Ectodermal cell (in vitro differentiated cells): ENCODE results near the gene SPOCK3.

Experiments
- H3K27ac ChIP-seq: 2 replicates; pipeline ENCODE4 v1.7.0; 2013; ENCODE audit warnings: mild to moderate bottlenecking, low read depth, low read length; ENCODE audit not compliant: insufficient read depth, poor library complexity, severe bottlenecking
- H3K27me3 ChIP-seq: 2 replicates; pipeline ENCODE4 v1.7.0; 2013; ENCODE audit warnings: mild to moderate bottlenecking, low read length; ENCODE audit not compliant: insufficient read depth, control insufficient read depth, poor library complexity, severe bottlenecking
- H3K36me3 ChIP-seq: one replicate; pipeline ENCODE4 v1.7.0; 2013; ENCODE audit warnings: low read length; ENCODE audit not compliant: control insufficient read depth, insufficient read depth
- H3K4me1 ChIP-seq: one replicate; pipeline ENCODE4 v1.7.0; 2013; ENCODE audit warnings: low read length; ENCODE audit not compliant: control insufficient read depth, insufficient read depth
- H3K4me3 ChIP-seq: 2 replicates; pipeline ENCODE4 v1.7.0; 2013; ENCODE audit warnings: low read depth, low read length, control low read depth; ENCODE audit not compliant: insufficient read depth
- H3K9me3 ChIP-seq: 2 replicates; pipeline ENCODE4 v1.7.0; 2013; ENCODE audit warnings: mild to moderate bottlenecking, low read length, moderate library complexity; ENCODE audit not compliant: control insufficient read depth
- WGBS, 2 experiments: methylation state at CpG; one replicate each; pipeline ENCODE4 v1.1.7; 2013; ENCODE audit warnings: missing lambda C conversion rate in 2 of 2; 5-methylcytosine and 5-hydroxymethylcytosine counted together

The SPOCK3 gene

DNA sequence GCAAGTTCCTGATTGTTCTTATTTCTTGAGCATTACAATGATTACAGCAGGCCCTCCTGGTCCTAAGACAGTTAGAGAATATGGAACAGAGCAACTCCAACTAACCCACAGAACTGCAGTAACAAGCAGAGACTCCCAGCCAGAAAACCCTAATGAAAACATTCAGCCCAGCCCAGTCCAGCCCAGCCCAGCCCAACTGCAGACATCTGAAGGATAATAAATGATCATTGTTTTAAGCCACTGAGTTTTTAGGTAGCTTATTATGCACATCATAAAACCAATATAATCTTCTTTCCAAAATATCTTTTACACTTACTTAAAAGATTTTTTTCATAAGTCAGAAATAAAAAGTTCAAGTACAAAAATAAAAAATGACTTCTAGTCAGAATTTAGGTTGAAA is 51.3 kb downstream of the SPOCK3 start:
- H3K4me1 ChIP-seq = no peaks in the 10 kb centered on the region
- H3K27ac ChIP-seq = no peak overlapping the region
- H3K36me3 ChIP-seq = no peaks in the 10 kb centered on the region
- no peaks in the 10 kb centered on the region for H3K27me3 ChIP-seq
- no peaks in the 10 kb centered on the region for H3K9me3 ChIP-seq
- H3K4me3 ChIP-seq = no peak overlapping the region

- Histone ChIP-seq H3K4me3 (no peak overlapping the region), H3K9me3 (no peaks in the 10 kb centered on the region), H3K36me3 (no peaks in the 10 kb centered on the region), H3K27ac (no peak overlapping the region), H3K4me1 (no peaks in the 10 kb centered on the region), H3K27me3 (no peaks in the 10 kb centered on the region)
- 78 to 94% methylated on average over 1 of the region's 1 CpG for WGBS, 2 experiments
Observed at GRCh38 chr4:167177925-167178324, 56.4 kb downstream of the SPOCK3 start.

DNA sequence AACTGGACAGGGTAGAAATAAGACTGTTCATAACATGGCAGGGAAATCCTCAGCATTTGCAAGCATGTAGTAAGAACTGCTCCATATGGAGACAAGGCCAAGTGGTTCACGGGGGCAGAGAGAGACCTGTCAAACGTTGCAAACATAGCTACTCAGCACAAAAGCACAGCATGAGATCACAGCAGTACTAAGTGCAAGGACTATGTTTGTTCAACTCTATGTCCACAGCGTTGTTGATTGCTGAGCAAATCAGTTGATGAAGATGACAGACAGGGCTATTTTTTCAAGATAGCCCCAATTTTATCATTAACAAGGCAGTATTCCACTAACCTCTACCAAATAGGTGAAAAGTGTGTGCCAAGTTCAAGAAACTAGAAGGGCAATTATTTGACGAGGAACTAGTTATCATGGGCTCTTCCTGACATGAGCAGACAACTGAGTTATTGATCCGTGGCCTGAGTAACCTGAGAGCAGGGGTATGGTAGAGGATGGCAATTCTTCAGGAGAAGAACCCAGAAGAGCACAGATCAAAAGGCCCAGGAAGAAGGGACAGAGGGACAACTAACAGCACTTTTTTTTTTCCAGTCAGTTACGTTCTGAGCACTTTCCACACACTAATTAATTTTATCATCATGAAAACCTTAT is 57.4 kb downstream of the SPOCK3 start:
- H3K36me3 ChIP-seq = no peaks in the 10 kb centered on the region
- no peaks in the 10 kb centered on the region for H3K9me3 ChIP-seq
- WGBS, 2 experiments = 78 to 82% methylated on average over 6 of the region's 6 CpGs
- no peak overlapping the region for H3K4me3 ChIP-seq
- no peaks in the 10 kb centered on the region for H3K27me3 ChIP-seq
- H3K4me1 ChIP-seq = no peaks in the 10 kb centered on the region
- H3K27ac ChIP-seq = no peak overlapping the region

GRCh38 chr4:167171928-167172327 is 62.4 kb downstream of the SPOCK3 start:
- Histone ChIP-seq H3K36me3 (no peaks in the 10 kb centered on the region), H3K4me3 (no peak overlapping the region), H3K4me1 (no peaks in the 10 kb centered on the region), H3K27me3 (no peaks in the 10 kb centered on the region), H3K9me3 (no peaks in the 10 kb centered on the region), H3K27ac (no peak overlapping the region)
- WGBS, 2 experiments = 89 to 94% methylated on average over 1 of the region's 1 CpG

DNA sequence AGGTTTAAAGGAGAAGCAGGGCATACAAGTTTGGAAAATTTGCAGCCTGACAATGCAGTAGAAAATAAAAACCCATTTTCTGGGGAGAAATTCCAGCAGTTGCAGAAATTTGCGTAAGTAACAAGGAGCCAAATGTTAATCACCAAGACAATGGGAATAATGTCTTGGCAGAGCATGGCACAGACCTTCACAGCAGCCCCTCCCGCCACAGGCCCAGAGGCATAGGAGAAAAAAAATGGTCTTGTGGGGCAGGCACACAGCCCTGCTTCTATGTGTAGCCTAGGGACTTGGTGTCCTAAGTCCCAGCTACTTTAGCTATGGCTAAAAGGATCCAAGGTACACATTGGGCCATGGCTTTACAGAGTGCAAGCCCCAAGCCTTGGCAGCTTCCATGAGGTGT is 65.7 kb downstream of the SPOCK3 start:
- H3K4me1 ChIP-seq = no peaks in the 10 kb centered on the region

DNA sequence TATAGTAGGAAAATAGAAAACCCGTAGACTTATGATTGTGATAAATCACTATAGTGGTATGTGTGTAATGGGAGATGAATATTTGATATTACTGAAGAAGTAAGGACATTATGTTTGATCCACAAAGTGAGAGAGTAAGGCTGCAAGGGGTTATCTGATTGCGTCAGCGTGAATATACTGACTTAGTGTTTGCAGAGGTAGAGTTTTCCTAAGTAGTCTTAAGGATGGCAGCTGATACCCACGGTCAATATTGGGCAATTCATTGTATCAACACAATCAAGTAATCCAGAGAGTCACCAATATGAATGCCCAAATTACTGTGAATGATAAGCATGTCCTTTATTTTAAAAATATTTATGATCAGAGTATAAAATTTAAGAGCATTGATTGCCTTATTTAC is 83.7 kb downstream of the SPOCK3 start:
- WGBS, 2 experiments = 99% methylated on average over 4 of the region's 4 CpGs

More for the DNA sequence above, 65.7 kb downstream of the SPOCK3 start:
- no peak overlapping the region for H3K27ac ChIP-seq
- no peak overlapping the region for H3K4me3 ChIP-seq
- WGBS, 2 experiments = 94 to 98% methylated on average over 2 of the region's 2 CpGs
- no peaks in the 10 kb centered on the region for H3K36me3 ChIP-seq
- no peaks in the 10 kb centered on the region for H3K27me3 ChIP-seq
- no peaks in the 10 kb centered on the region for H3K9me3 ChIP-seq

GRCh38 chr4:167144605-167145004 is 89.7 kb downstream of the SPOCK3 start:
- no peaks in the 10 kb centered on the region for H3K27me3 ChIP-seq
- 60% methylated on average over 1 of the region's 1 CpG; no CpG with 5 or more reads in 1 of the 2 experiments for WGBS, 2 experiments
- H3K9me3 ChIP-seq = no peaks in the 10 kb centered on the region
- H3K36me3 ChIP-seq = no peaks in the 10 kb centered on the region
- no peak overlapping the region for H3K4me3 ChIP-seq
- H3K4me1 ChIP-seq = no peaks in the 10 kb centered on the region
- no peak overlapping the region for H3K27ac ChIP-seq

More for the DNA sequence above, 83.7 kb downstream of the SPOCK3 start:
- Histone ChIP-seq H3K9me3 (no peaks in the 10 kb centered on the region), H3K4me1 (no peaks in the 10 kb centered on the region), H3K4me3 (no peak overlapping the region), H3K27ac (no peak overlapping the region), H3K27me3 (no peaks in the 10 kb centered on the region), H3K36me3 (no peaks in the 10 kb centered on the region)

DNA sequence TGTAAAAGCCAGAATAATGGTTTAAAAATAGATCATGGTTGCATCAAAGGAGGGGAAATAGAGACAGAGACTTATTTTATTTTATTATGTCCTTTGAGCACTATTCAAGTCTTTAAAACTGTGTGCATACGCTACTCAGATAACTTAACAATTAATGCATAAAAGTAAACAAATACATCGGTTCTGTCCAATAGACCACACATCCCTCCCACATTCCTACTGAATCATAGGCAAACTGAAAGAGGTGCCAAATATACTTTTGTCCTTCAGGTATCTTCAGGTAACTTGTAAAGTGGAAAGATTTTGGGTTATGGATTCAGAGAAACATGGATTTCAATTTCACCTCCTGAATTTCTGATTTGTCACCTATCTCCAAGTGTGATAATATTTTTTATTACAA is 91.3 kb downstream of the SPOCK3 start:
- H3K9me3 ChIP-seq = no peaks in the 10 kb centered on the region
- no peaks in the 10 kb centered on the region for H3K4me1 ChIP-seq
- WGBS, 2 experiments = 100% methylated on average over 2 of the region's 2 CpGs
- no peak overlapping the region for H3K27ac ChIP-seq
- no peaks in the 10 kb centered on the region for H3K27me3 ChIP-seq
- no peaks in the 10 kb centered on the region for H3K36me3 ChIP-seq
- no peak overlapping the region for H3K4me3 ChIP-seq

DNA sequence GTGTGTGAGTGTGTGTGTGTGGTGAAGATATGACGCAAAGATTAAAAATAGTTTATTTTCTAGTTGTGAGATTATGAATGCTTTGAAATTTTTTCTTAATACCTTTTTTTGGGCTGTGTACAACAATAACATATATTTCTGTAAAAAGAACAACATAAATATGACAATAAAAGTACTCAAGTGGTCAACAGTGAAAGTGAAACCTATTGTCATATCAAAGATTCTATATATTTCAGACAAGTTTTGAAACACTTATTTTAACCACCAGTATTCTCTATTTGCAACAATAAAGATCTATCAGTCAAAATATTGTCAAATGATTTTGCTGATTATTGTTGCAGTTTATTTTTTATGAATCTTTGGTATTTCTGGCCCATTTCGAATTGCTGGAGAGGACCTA is 98.0 kb downstream of the SPOCK3 start:
- H3K27me3 ChIP-seq = no peaks in the 10 kb centered on the region
- H3K27ac ChIP-seq = no peak overlapping the region
- H3K4me3 ChIP-seq = no peak overlapping the region
- H3K9me3 ChIP-seq = no peaks in the 10 kb centered on the region
- WGBS, 2 experiments = 90 to 100% methylated on average over 1 of the region's 2 CpGs
- no peaks in the 10 kb centered on the region for H3K4me1 ChIP-seq
- H3K36me3 ChIP-seq = no peaks in the 10 kb centered on the region

DNA sequence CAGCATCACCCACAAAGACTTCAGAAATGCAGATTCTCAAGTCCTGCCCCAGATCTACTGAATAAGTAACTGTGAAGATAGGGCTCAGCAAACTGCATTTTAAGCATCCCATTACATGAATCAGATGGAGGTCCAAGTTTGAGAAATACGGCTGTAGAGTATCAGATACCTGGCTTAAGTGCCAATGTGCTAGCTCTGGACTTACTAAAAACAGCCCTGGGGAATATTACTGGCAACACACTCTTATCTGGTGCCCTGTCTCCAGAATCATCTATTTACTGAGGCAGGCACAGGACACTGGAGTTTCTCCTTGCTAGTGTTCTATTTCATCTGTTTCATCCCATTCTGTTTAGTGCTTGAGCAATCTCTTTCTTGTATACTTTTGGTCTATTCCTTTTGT is 105.1 kb downstream of the SPOCK3 start:
- 95 to 97% methylated on average over 1 of the region's 1 CpG for WGBS, 2 experiments
- no peak overlapping the region for H3K4me3 ChIP-seq
- no peak overlapping the region for H3K27ac ChIP-seq
- H3K4me1 ChIP-seq = no peaks in the 10 kb centered on the region
- no peaks in the 10 kb centered on the region for H3K36me3 ChIP-seq
- no peaks in the 10 kb centered on the region for H3K27me3 ChIP-seq
- H3K9me3 ChIP-seq = no peaks in the 10 kb centered on the region

GRCh38 chr4:167119392-167119791 is 114.9 kb downstream of the SPOCK3 start:
- Histone ChIP-seq H3K27me3 (no peaks in the 10 kb centered on the region), H3K27ac (no peak overlapping the region), H3K9me3 (no peaks in the 10 kb centered on the region), H3K4me3 (no peak overlapping the region), H3K36me3 (no peaks in the 10 kb centered on the region), H3K4me1 (no peaks in the 10 kb centered on the region)
- WGBS, 2 experiments = 67 to 100% methylated on average over 1 of the region's 2 CpGs
